ENCODE measurements around the gene FYB1. TPM values are rescaled to one million over a fixed set of nuclear protein-coding genes. Genes with fewer than 3 reads are reported as not detected.

The FYB1 gene
- total RNA-seq, 1 experiment from 2014 or later, result 0.46 TPM

GRCh38 chr5:39194466-39195136 lies 24.8 kb downstream of the FYB1 start:
- in situ Hi-C loops (cut with HindIII; ENCODE audit: low pct_unique_long_range_greater_than_20kb, low sequenced_read_pairs), result no loop called here
- Histone ChIP-seq H3K27ac (ENCODE audit: low read length) (no peak overlapping the region), H3K4me3 (ENCODE audit: low read depth in 2 of 2, low read length in 2 of 2) (no peak overlapping the region), H3K27me3 (ENCODE audit: control insufficient read depth, insufficient read depth, low read length) (peaks cover 18% of the 10 kb centered on the region; the same call in 1 of the 2 replicates), H3K36me3 (ENCODE audit: control insufficient read depth, insufficient read depth, low read length) (no peaks in the 10 kb centered on the region), H3K4me1 (ENCODE audit: control insufficient read depth, insufficient read depth, low read length) (no peaks in the 10 kb centered on the region), H3K9me3 (ENCODE audit: control insufficient read depth, insufficient read depth, low read depth, low read length) (no peaks in the 10 kb centered on the region)
- intact Hi-C loops (cut with micrococcal nuclease; ENCODE audit: unreplicated experiment), result no loop called here
- TF ChIP-seq TCF7L2 (IDR thresholded peaks at IDR 0.05; ENCODE audit: low read depth, low read length) (no peak), CTCF (IDR thresholded peaks at IDR 0.05) (no peak), POLR2AphosphoS5 (IDR thresholded peaks at IDR 0.05; ENCODE audit: low read depth, low read length) (no peak), SIN3A (IDR thresholded peaks at IDR 0.05; ENCODE audit: borderline replicate concordance, insufficient read depth, low read depth, low read length) (no peak), REST (IDR thresholded peaks at IDR 0.05; ENCODE audit: insufficient read depth in 1 of 2, low read depth in 2 of 2, low read length in 1 of 2) (no peak)
- no TSS peak for BruUV-seq (replicated peaks)
- DNase-seq (ENCODE audit: low read depth, low spot score), result no peak
- CTCF ChIA-PET, result no interaction called here
- no peak for ATAC-seq
- POLR2A ChIA-PET, result no interaction called here

GRCh38 chr5:39193553-39194465 lies 25.6 kb downstream of the FYB1 start:
- BruUV-seq (replicated peaks), result no TSS peak
- Histone ChIP-seq H3K9me3 (ENCODE audit: control insufficient read depth, insufficient read depth, low read depth, low read length) (no peaks in the 10 kb centered on the region), H3K27me3 (ENCODE audit: control insufficient read depth, insufficient read depth, low read length) (peaks cover 18% of the 10 kb centered on the region; the same call in 1 of the 2 replicates), H3K4me1 (ENCODE audit: control insufficient read depth, insufficient read depth, low read length) (no peaks in the 10 kb centered on the region), H3K4me3 (ENCODE audit: low read depth in 2 of 2, low read length in 2 of 2) (no peak overlapping the region), H3K27ac (ENCODE audit: low read length) (no peak overlapping the region), H3K36me3 (ENCODE audit: control insufficient read depth, insufficient read depth, low read length) (no peaks in the 10 kb centered on the region)
- CTCF ChIA-PET, result no interaction called here
- DNase-seq (ENCODE audit: low read depth, low spot score) (no peak), ATAC-seq (no peak)
- POLR2A ChIA-PET, result no interaction called here
- intact Hi-C loops (cut with micrococcal nuclease; ENCODE audit: unreplicated experiment), result no loop called here
- TF ChIP-seq SIN3A (IDR thresholded peaks at IDR 0.05; ENCODE audit: borderline replicate concordance, insufficient read depth, low read depth, low read length) (no peak), CTCF (IDR thresholded peaks at IDR 0.05) (no peak), POLR2AphosphoS5 (IDR thresholded peaks at IDR 0.05; ENCODE audit: low read depth, low read length) (no peak), REST (IDR thresholded peaks at IDR 0.05; ENCODE audit: insufficient read depth in 1 of 2, low read depth in 2 of 2, low read length in 1 of 2) (no peak), TCF7L2 (IDR thresholded peaks at IDR 0.05; ENCODE audit: low read depth, low read length) (no peak)
- in situ Hi-C loops (cut with HindIII; ENCODE audit: low pct_unique_long_range_greater_than_20kb, low sequenced_read_pairs), result no loop called here

Measured in Panc1 (cell line).